NCI-H1417 treated with DMSO at 0.1 percent for 48 hours (cell line): ENCODE data around the gene SEC22C.

Experiments
- DNase-seq: peaks from one replicate; lab custom pipeline; 2025; lab: John Stamatoyannopoulos, UW

SEC22C gene

GRCh38 chr3:42513121-42513520 is 68.6 kb downstream of the SEC22C start:
- DNase-seq, result no peak

- no peak for DNase-seq
These were observed 70.0 kb downstream of the SEC22C start for GRCh38 chr3:42511736-42512135.

- DNase-seq, result no peak
These were observed 70.6 kb downstream of the SEC22C start for GRCh38 chr3:42511201-42511600.

- no peak for DNase-seq
These were observed 71.4 kb downstream of the SEC22C start for GRCh38 chr3:42510325-42510724.

GRCh38 chr3:42509111-42509510 is 72.7 kb downstream of the SEC22C start:
- no peak for DNase-seq

GRCh38 chr3:42508562-42508961 is 73.2 kb downstream of the SEC22C start:
- no peak for DNase-seq

- DNase-seq, result no peak
These were observed 73.9 kb downstream of the SEC22C start for GRCh38 chr3:42507761-42508335.

GRCh38 chr3:42507252-42507651 is 74.5 kb downstream of the SEC22C start:
- DNase-seq, result no peak

GRCh38 chr3:42505849-42506410 is 75.8 kb downstream of the SEC22C start:
- DNase-seq, result no peak

GRCh38 chr3:42505128-42505848 is 76.5 kb downstream of the SEC22C start:
- DNase-seq, result no peak

GRCh38 chr3:42504334-42505127 is 77.2 kb downstream of the SEC22C start:
- no peak for DNase-seq

GRCh38 chr3:42503957-42504333 is 77.8 kb downstream of the SEC22C start:
- no peak for DNase-seq

- no peak for DNase-seq
These were observed 78.4 kb downstream of the SEC22C start for GRCh38 chr3:42503251-42503924.

GRCh38 chr3:42502429-42503250 is 79.1 kb downstream of the SEC22C start, which contains the start of gene VIPR1:
VIPR1 (plus strand) TSS chr3:42502643; CDS start chr3:42502736, 93 bp downstream.
- no peak for DNase-seq

- no peak for DNase-seq
These were observed 79.9 kb downstream of the SEC22C start for GRCh38 chr3:42501681-42502428.

GRCh38 chr3:42501321-42501680 is 80.5 kb downstream of the SEC22C start:
- DNase-seq, result no peak

- no peak for DNase-seq
These were observed 80.9 kb downstream of the SEC22C start for GRCh38 chr3:42500909-42501308.

GRCh38 chr3:42500091-42500490 is 81.7 kb downstream of the SEC22C start:
- no peak for DNase-seq

- no peak for DNase-seq
These were observed 82.3 kb downstream of the SEC22C start for GRCh38 chr3:42499478-42499871.

GRCh38 chr3:42498791-42499477 is 82.8 kb downstream of the SEC22C start:
- no peak for DNase-seq
